Natural killer cell (primary cell): ENCODE measurements around the gene FHIP1B. TPM values are rescaled to one million over a fixed set of nuclear protein-coding genes. Genes with fewer than 3 reads are reported as not detected.

Source experiments
- ATAC-seq, 3 donors: fragments of 150-1000 bp in 2 of 3; fragments of 200-7000 bp in 1 of 3; cut with Tn5 transposase; 1 replicate in 1 of 3; 2 replicates in 2 of 3; pipeline ENCODE4 v1.10.0; 2021; ENCODE audit warnings: mild to moderate bottlenecking in 2 of 3, moderate library complexity in 2 of 3
- DNase-seq, 2 donors: peaks; one replicate each; pipeline versions ENCODE4 v3.0.0 to v3.0.0-alpha.2; 2013 to 2021; ENCODE audit warnings: mixed read lengths in 1 of 2
- H3K27ac ChIP-seq: one replicate; pipeline ENCODE4 v1.5.1; 2013; ENCODE audit warnings: mild to moderate bottlenecking, low read length
- H3K27me3 ChIP-seq: one replicate; pipeline ENCODE4 v1.6.1; 2013; ENCODE audit warnings: low read length; ENCODE audit not compliant: control insufficient read depth, insufficient read depth
- H3K36me3 ChIP-seq: one replicate; pipeline ENCODE4 v1.6.1; 2013; ENCODE audit warnings: low read length; ENCODE audit not compliant: control insufficient read depth, insufficient read depth
- H3K4me1 ChIP-seq: one replicate; pipeline ENCODE4 v1.6.1; 2013; ENCODE audit warnings: low read length; ENCODE audit not compliant: control insufficient read depth, insufficient read depth
- H3K4me3 ChIP-seq: one replicate; pipeline ENCODE4 v1.5.1; 2013; ENCODE audit warnings: low read length
- H3K9me3 ChIP-seq: one replicate; pipeline ENCODE4 v1.6.1; 2013; ENCODE audit warnings: low read length; ENCODE audit not compliant: control insufficient read depth, insufficient read depth
- H3K27ac Mint-ChIP-seq, 2 donors: one replicate each; pipeline ENCODE4 v1.8.0; 2022; ENCODE audit warnings: mild to moderate bottlenecking in 2 of 2, mixed read lengths in 2 of 2, moderate library complexity in 1 of 2
- H3K27me3 Mint-ChIP-seq, 2 donors: one replicate each; pipeline ENCODE4 v1.8.0; 2022; ENCODE audit warnings: low read depth in 2 of 2, mixed read lengths in 2 of 2
- H3K36me3 Mint-ChIP-seq: one replicate; pipeline ENCODE4 v1.8.0; 2022; ENCODE audit warnings: mixed read lengths
- H3K4me1 Mint-ChIP-seq, 2 donors: one replicate each; pipeline ENCODE4 v1.8.0; 2022; ENCODE audit warnings: mixed read lengths in 2 of 2
- H3K4me3 Mint-ChIP-seq: one replicate; pipeline ENCODE4 v1.8.0; 2022; ENCODE audit warnings: mild to moderate bottlenecking, moderate library complexity, mixed read lengths
- H3K9me3 Mint-ChIP-seq, 2 donors: one replicate each; pipeline ENCODE4 v1.8.0; 2022; ENCODE audit warnings: mixed read lengths in 2 of 2
- CTCF ChIP-seq: fragments of 200-600 bp; IDR thresholded peaks from one replicate; pipeline ENCODE4 v1.8.0; 2022; ENCODE audit warnings: antibody characterized with exemption
- WGBS: methylation state at CpG from one replicate; pipeline ENCODE4 v1.1.7; 2013; ENCODE audit warnings: missing lambda C conversion rate; ENCODE audit not compliant: insufficient coverage; 5-methylcytosine and 5-hydroxymethylcytosine counted together
- intact Hi-C: fragments of 100-400 bp; cut with micrococcal nuclease; formaldehyde crosslinking; loops from one replicate; pipeline ENCODE4 v1.14.2; 2022
- total RNA-seq, 4 donors: library from RNA; stranded (reverse); fragments of 120-200 nt in 1 of 4; gene quantifications; one replicate each; pipeline versions ENCODE4 v1.2.3 to v1.2.4, GENCODE V29; 2013 to 2022

The FHIP1B gene
- total RNA-seq, 3 donors from 2014 or later (not counting 1 experiment from before 2014, with no cell fraction given), result 50.6 to 76.9 (median 58.4) TPM

- 98% methylated on average over 18 of the region's 19 CpGs for WGBS
- H3K9me3 Mint-ChIP-seq, result no peaks in the 10 kb centered on the region
- DNase-seq (no peak), ATAC-seq (no peak)
- intact Hi-C loops, result no loop called here
- no peak overlapping the region for H3K4me3 ChIP-seq
- no peaks in the 10 kb centered on the region for H3K4me1 Mint-ChIP-seq
- no peak overlapping the region for H3K27ac ChIP-seq
- H3K27me3 Mint-ChIP-seq, result no peaks in the 10 kb centered on the region
- TF ChIP-seq CTCF, result no peak
- H3K4me1 ChIP-seq, result no peaks in the 10 kb centered on the region
- no peaks in the 10 kb centered on the region for H3K9me3 ChIP-seq
- no peak overlapping the region for H3K4me3 Mint-ChIP-seq
- peaks cover 31% of the 10 kb centered on the region for H3K36me3 Mint-ChIP-seq
- H3K27ac Mint-ChIP-seq, result no peak overlapping the region
- no peaks in the 10 kb centered on the region for H3K27me3 ChIP-seq
- H3K36me3 ChIP-seq, result peaks cover 96% of the 10 kb centered on the region
These were observed 16.7 kb downstream of the FHIP1B start for GRCh38 chr11:6217722-6218121.

GRCh38 chr11:6216501-6216900 is 17.9 kb downstream of the FHIP1B start:
- Histone ChIP-seq H3K4me1 (no peaks in the 10 kb centered on the region), H3K9me3 (no peaks in the 10 kb centered on the region), H3K4me3 (no peak overlapping the region), H3K27ac (no peak overlapping the region), H3K36me3 (peaks cover 95% of the 10 kb centered on the region), H3K27me3 (no peaks in the 10 kb centered on the region)
- H3K4me3 Mint-ChIP-seq, result no peak overlapping the region
- H3K27ac Mint-ChIP-seq, result peak overlapping the region in 1 of 2 donors; percentile 15
- DNase-seq (no peak), ATAC-seq (no peak)
- H3K4me1 Mint-ChIP-seq, result no peaks in the 10 kb centered on the region
- 88% methylated on average over 4 of the region's 4 CpGs for WGBS
- TF ChIP-seq CTCF, result no peak
- H3K36me3 Mint-ChIP-seq, result peaks cover 22% of the 10 kb centered on the region
- intact Hi-C loops, result no loop called here
- no peaks in the 10 kb centered on the region for H3K27me3 Mint-ChIP-seq
- H3K9me3 Mint-ChIP-seq, result no peaks in the 10 kb centered on the region

- Mint-ChIP-seq H3K9me3 (no peaks in the 10 kb centered on the region), H3K4me3 (no peak overlapping the region), H3K27ac (no peak overlapping the region), H3K27me3 (no peaks in the 10 kb centered on the region), H3K4me1 (peaks cover 0 to under 1% of the 10 kb centered on the region in 2 donors), H3K36me3 (peaks cover 13% of the 10 kb centered on the region)
- no peak overlapping the region for H3K4me3 ChIP-seq
- no peaks in the 10 kb centered on the region for H3K9me3 ChIP-seq
- ATAC-seq (no peak), DNase-seq (no peak)
- no peaks in the 10 kb centered on the region for H3K4me1 ChIP-seq
- H3K36me3 ChIP-seq, result peaks cover 89% of the 10 kb centered on the region
- no peaks in the 10 kb centered on the region for H3K27me3 ChIP-seq
- 97% methylated on average over 10 of the region's 10 CpGs for WGBS
- TF ChIP-seq CTCF, result no peak
- intact Hi-C loops, result no loop called here
- no peak overlapping the region for H3K27ac ChIP-seq
These were observed 19.9 kb downstream of the FHIP1B start for GRCh38 chr11:6214530-6214929.

- no peak for ATAC-seq
- H3K9me3 ChIP-seq, result no peaks in the 10 kb centered on the region
- WGBS, result 99% methylated on average over 9 of the region's 9 CpGs
- H3K9me3 Mint-ChIP-seq, result no peaks in the 10 kb centered on the region
- no peaks in the 10 kb centered on the region for H3K27me3 ChIP-seq
- H3K4me1 Mint-ChIP-seq, result peaks cover 8 to 17% of the 10 kb centered on the region in 2 donors
- TF ChIP-seq CTCF, result no peak
- DNase-seq, result no peak
- no peaks in the 10 kb centered on the region for H3K27me3 Mint-ChIP-seq
- H3K4me3 ChIP-seq, result no peak overlapping the region
- H3K27ac Mint-ChIP-seq, result peak overlapping the region in 1 of 2 donors; percentile 63
- H3K4me1 ChIP-seq, result peaks cover 2% of the 10 kb centered on the region
- intact Hi-C loops, result no loop called here
- H3K4me3 Mint-ChIP-seq, result no peak overlapping the region
- peaks cover 11% of the 10 kb centered on the region for H3K36me3 Mint-ChIP-seq
- peaks cover 65% of the 10 kb centered on the region for H3K36me3 ChIP-seq
- H3K27ac ChIP-seq, result no peak overlapping the region
These were observed 24.0 kb downstream of the FHIP1B start for GRCh38 chr11:6210274-6210955.
